Panc1 (cell line): ENCODE data around the gene ASF1B. TPM values are rescaled to one million over a fixed set of nuclear protein-coding genes. Genes with fewer than 3 reads are reported as not detected.

Source experiments
- ATAC-seq: fragments of 200-7000 bp; cut with Tn5 transposase; 2 replicates; pipeline ENCODE4 v1.9.1; 2020; ENCODE audit warnings: mild to moderate bottlenecking, moderate library complexity
- BruUV-seq: library from RNA; stranded (reverse); fragments of 400-500 nt; replicated peaks from 2 replicates; lab custom pipeline; 2021; lab: Mats Ljungman, UMichigan
- CTCF ChIA-PET: fragments of 300-600 bp; sonication (Branson Sonifier 250); formaldehyde crosslinking; loops from one replicate; lab custom pipeline; 2022; ENCODE audit warnings: antibody characterized with exemption; lab: Charles Lee
- POLR2A ChIA-PET: fragments of 300-600 bp; sonication (Branson Sonifier 250); formaldehyde crosslinking; loops from one replicate; lab custom pipeline; 2022; ENCODE audit warnings: antibody characterized with exemption; lab: Charles Lee
- DNase-seq: peaks from one replicate; pipeline ENCODE4 v3.0.0-alpha.2; 2010; ENCODE audit warnings: low read depth, low spot score
- H3K27ac ChIP-seq: 2 replicates; pipeline ENCODE4 v1.5.1; 2011; ENCODE audit warnings: mild to moderate bottlenecking, low read length, inconsistent platforms
- H3K27me3 ChIP-seq: fragments of 200-500 bp; sonication (Bioruptor generic); 2 replicates; pipeline ENCODE4 v1.6.0; 2014; ENCODE audit warnings: low read length, inconsistent platforms; ENCODE audit not compliant: control insufficient read depth, insufficient read depth
- H3K36me3 ChIP-seq: fragments of 200-500 bp; sonication (Bioruptor generic); 2 replicates; pipeline ENCODE4 v1.5.1; 2014; ENCODE audit warnings: inconsistent platforms, mild to moderate bottlenecking, low read length, moderate library complexity; ENCODE audit not compliant: control insufficient read depth, insufficient read depth
- H3K4me1 ChIP-seq: 2 replicates; pipeline ENCODE4 v1.5.1; 2011; ENCODE audit warnings: inconsistent platforms, mild to moderate bottlenecking, low read length, moderate library complexity; ENCODE audit not compliant: control insufficient read depth, insufficient read depth
- H3K4me3 ChIP-seq, 2 experiments: 2 replicates each; pipeline ENCODE4 v1.5.1; 2011 to 2012; ENCODE audit warnings: low read depth in 2 of 2, low read length in 2 of 2, mild to moderate bottlenecking in 2 of 2, inconsistent platforms in 1 of 2, moderate library complexity in 1 of 2
- H3K9me3 ChIP-seq: fragments of 200-500 bp; sonication (Bioruptor generic); 2 replicates; pipeline ENCODE4 v1.5.1; 2014; ENCODE audit warnings: low read depth, mild to moderate bottlenecking, inconsistent platforms, low read length, moderate library complexity; ENCODE audit not compliant: control insufficient read depth, insufficient read depth
- POLR2AphosphoS5 ChIP-seq: IDR thresholded peaks from 2 replicates; pipeline ENCODE4 v1.6.1; 2012; ENCODE audit warnings: mild to moderate bottlenecking, low read depth, low read length, moderate library complexity
- SIN3A ChIP-seq: IDR thresholded peaks from 2 replicates; pipeline ENCODE4 v1.6.1; 2012; ENCODE audit warnings: low read depth, mild to moderate bottlenecking, low read length, moderate library complexity, borderline replicate concordance; ENCODE audit not compliant: insufficient read depth
- TCF7L2 ChIP-seq: IDR thresholded peaks from 2 replicates; pipeline ENCODE4 v1.6.1; 2011; ENCODE audit warnings: mild to moderate bottlenecking, low read depth, low read length, inconsistent platforms
- in situ Hi-C: cut with HindIII; loops from 2 replicates; pipeline ENCODE4 v1.10.0; 2016; ENCODE audit warnings: low sequenced_read_pairs, low pct_unique_long_range_greater_than_20kb
- intact Hi-C: fragments of 100-400 bp; cut with micrococcal nuclease; formaldehyde crosslinking; loops from one replicate; pipeline ENCODE4 v1.10.0; 2022; ENCODE audit not compliant: unreplicated experiment
- total RNA-seq: library from RNA; stranded (reverse); gene quantifications from one replicate; pipeline ENCODE4 v1.2.1, GENCODE V29; 2021; ENCODE audit not compliant: unreplicated experiment
- TF ChIP-seq, protein P1 (sequence below), 2 experiments: IDR thresholded peaks; 2 replicates each; pipeline ENCODE4 v1.6.1; 2011 to 2012; ENCODE audit warnings: low read depth in 2 of 2, control low read depth in 1 of 2, low read length in 1 of 2, mild to moderate bottlenecking in 1 of 2, moderate library complexity in 1 of 2; ENCODE audit not compliant: insufficient read depth in 1 of 2
- TF ChIP-seq, protein P2 (sequence below): fragments of 450-650 bp; IDR thresholded peaks from 2 replicates; pipeline ENCODE4 v1.5.1; 2017; ENCODE audit warnings: mild to moderate bottlenecking

The ASF1B gene
- total RNA-seq, 1 experiment from 2014 or later: 35.4 TPM

DNA sequence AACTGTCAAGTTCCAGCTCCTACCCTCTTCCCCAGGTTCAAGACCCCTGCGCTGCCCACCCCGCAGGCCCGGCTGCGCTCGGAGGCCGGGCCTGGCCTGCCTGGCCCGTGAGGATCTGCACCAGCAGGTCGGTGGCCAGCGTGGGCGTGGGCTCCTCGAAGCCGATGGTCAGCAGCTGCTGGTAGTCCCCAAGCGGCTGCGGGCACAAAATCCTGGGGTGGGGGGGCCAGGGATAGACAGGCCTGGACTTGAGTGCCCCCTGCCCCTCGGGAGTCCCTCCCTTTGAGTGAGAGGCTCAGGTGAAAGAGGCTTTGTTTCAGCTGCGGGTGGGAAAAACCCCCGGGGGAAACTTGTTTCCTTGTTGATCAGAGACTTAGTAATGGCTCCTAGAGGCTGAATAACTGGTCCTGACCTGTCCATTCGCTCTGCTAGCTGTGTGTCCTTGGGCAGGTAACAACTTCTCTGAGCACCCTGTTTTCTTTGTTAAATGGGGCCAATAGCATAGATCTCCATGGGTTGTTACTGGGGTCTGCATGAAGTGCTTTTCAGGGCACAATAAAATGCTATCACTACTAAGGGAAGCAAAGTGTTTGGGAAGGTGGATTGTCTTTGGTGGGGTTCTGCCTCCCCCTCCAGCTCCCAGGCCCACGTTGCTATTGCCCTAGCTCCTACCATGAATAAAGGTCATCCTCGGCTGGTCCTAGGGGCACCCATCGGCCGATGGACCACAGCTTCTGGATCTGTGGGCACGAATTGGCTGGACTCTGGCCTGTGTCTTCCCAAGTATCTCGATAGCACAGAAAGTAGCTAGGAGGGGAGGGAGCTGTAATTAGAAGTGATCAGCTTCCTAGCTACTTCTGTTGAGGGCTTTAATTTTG lies 54.4 kb downstream of the ASF1B start:
- DNase-seq (no peak), ATAC-seq (peak; percentile 58)
- H3K4me1 ChIP-seq: peaks cover 6% of the 10 kb centered on the region
- peak overlapping the region; percentile 71 to 86 for H3K4me3 ChIP-seq
- H3K9me3 ChIP-seq: no peaks in the 10 kb centered on the region
- H3K36me3 ChIP-seq: no peaks in the 10 kb centered on the region
- intact Hi-C loops (no loop called here), in situ Hi-C loops (no loop called here)
- TF ChIP-seq TCF7L2: no peak
- TF ChIP-seq SIN3A: no peak
- TF ChIP-seq, protein P1, sequence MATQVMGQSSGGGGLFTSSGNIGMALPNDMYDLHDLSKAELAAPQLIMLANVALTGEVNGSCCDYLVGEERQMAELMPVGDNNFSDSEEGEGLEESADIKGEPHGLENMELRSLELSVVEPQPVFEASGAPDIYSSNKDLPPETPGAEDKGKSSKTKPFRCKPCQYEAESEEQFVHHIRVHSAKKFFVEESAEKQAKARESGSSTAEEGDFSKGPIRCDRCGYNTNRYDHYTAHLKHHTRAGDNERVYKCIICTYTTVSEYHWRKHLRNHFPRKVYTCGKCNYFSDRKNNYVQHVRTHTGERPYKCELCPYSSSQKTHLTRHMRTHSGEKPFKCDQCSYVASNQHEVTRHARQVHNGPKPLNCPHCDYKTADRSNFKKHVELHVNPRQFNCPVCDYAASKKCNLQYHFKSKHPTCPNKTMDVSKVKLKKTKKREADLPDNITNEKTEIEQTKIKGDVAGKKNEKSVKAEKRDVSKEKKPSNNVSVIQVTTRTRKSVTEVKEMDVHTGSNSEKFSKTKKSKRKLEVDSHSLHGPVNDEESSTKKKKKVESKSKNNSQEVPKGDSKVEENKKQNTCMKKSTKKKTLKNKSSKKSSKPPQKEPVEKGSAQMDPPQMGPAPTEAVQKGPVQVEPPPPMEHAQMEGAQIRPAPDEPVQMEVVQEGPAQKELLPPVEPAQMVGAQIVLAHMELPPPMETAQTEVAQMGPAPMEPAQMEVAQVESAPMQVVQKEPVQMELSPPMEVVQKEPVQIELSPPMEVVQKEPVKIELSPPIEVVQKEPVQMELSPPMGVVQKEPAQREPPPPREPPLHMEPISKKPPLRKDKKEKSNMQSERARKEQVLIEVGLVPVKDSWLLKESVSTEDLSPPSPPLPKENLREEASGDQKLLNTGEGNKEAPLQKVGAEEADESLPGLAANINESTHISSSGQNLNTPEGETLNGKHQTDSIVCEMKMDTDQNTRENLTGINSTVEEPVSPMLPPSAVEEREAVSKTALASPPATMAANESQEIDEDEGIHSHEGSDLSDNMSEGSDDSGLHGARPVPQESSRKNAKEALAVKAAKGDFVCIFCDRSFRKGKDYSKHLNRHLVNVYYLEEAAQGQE (IDR thresholded peaks at IDR 0.05; ENCODE audit: insufficient read depth in 1 of 2, low read depth in 2 of 2, low read length in 1 of 2): no peak
- TF ChIP-seq POLR2AphosphoS5: no peak
- TF ChIP-seq, protein P2, sequence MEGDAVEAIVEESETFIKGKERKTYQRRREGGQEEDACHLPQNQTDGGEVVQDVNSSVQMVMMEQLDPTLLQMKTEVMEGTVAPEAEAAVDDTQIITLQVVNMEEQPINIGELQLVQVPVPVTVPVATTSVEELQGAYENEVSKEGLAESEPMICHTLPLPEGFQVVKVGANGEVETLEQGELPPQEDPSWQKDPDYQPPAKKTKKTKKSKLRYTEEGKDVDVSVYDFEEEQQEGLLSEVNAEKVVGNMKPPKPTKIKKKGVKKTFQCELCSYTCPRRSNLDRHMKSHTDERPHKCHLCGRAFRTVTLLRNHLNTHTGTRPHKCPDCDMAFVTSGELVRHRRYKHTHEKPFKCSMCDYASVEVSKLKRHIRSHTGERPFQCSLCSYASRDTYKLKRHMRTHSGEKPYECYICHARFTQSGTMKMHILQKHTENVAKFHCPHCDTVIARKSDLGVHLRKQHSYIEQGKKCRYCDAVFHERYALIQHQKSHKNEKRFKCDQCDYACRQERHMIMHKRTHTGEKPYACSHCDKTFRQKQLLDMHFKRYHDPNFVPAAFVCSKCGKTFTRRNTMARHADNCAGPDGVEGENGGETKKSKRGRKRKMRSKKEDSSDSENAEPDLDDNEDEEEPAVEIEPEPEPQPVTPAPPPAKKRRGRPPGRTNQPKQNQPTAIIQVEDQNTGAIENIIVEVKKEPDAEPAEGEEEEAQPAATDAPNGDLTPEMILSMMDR: no peak
- no TSS peak for BruUV-seq
- ChIA-PET POLR2A (interaction anchor here (0.6 kb wide), 1 partner anchor 12 kb away, joined by 10 read pairs; no protein-coding TSS in a partner anchor), CTCF (interaction anchor here (0.6 kb wide), 1 partner anchor 258 kb away, joined by 12 read pairs; no protein-coding TSS in a partner anchor)
- H3K27ac ChIP-seq: peak overlapping the region; percentile 70
- H3K27me3 ChIP-seq: no peaks in the 10 kb centered on the region

DNA sequence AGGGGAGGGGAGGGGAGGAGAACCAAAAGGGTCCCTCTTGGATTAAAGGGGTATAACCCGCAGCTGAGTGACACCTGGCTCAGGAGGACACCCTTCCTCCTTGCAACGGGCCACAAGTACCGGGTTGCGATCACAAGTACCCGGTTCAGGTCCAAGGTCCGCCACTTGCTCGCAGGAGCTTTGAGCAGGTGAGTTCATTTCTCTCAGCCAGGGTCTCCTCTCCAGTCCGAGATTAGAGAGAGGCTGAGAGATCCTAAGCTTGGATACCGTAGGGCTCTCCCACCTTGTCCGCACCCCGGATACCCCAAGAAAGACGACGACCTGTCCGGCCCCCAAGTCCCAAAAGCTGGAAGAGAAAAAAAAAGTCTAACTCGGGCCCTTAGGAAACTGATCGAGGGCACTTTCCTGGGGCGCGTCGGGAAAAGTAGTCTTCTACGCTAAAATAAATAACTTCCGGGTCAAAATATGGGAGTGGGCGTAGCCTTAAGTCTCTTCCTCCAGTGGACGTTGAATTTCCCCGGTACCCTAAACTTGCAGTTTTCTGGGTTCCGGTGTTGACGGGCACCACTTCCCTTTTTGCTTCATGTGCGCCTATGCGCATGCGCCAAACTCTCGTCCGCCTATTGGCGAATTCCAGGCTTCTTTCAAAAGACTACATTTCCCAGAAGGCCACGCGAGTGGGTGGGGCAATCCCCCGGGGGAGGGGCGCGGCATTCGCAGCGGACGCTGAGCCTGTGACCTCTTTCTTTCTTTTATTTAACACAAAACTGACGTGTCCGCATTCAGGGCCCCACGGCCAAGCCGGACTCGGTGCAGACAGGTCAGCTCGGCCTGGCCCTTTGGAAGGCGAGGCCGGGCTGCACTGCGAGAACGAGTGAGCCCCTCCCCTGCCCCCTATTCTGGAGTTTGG lies 55.2 kb downstream of the ASF1B start:
- CTCF ChIA-PET: interaction anchor here (0.6 kb wide), 2 partner anchors 122 to 318 kb away, joined by 3 to 4 read pairs; no protein-coding TSS in a partner anchor
- TF ChIP-seq SIN3A (no peak; the same call in 1 of the 2 replicates), POLR2AphosphoS5 (peak; percentile 67), TCF7L2 (no peak)
- TF ChIP-seq, protein P1 (IDR thresholded peaks at IDR 0.05; ENCODE audit: insufficient read depth in 1 of 2, low read depth in 2 of 2, low read length in 1 of 2): no peak
- TF ChIP-seq, protein P2: no peak
- POLR2A ChIA-PET: interaction anchor here (0.6 kb wide), 2 partner anchors 12 to 53 kb away, joined by 3 to 10 read pairs; no protein-coding TSS in a partner anchor
- peak overlapping the region; percentile 90 for H3K27ac ChIP-seq
- BruUV-seq: no TSS peak
- DNase-seq (peak; percentile 97), ATAC-seq (peak; percentile 94)
- intact Hi-C loops: no loop called here
- H3K4me1 ChIP-seq: peaks cover 6% of the 10 kb centered on the region
- H3K27me3 ChIP-seq: no peaks in the 10 kb centered on the region
- no peaks in the 10 kb centered on the region for H3K9me3 ChIP-seq
- H3K4me3 ChIP-seq: peak overlapping the region; percentile 71 to 86
- in situ Hi-C loops: no loop called here
- no peaks in the 10 kb centered on the region for H3K36me3 ChIP-seq
